Inflammatory macrophage (primary cell): Measurements from ENCODE around the gene FAAP20.

Source experiments
- DNase-seq, 2 donors: peaks; one replicate each; pipeline ENCODE4 v3.0.0-alpha.2; 2020 to 2022

FAAP20 gene

DNA sequence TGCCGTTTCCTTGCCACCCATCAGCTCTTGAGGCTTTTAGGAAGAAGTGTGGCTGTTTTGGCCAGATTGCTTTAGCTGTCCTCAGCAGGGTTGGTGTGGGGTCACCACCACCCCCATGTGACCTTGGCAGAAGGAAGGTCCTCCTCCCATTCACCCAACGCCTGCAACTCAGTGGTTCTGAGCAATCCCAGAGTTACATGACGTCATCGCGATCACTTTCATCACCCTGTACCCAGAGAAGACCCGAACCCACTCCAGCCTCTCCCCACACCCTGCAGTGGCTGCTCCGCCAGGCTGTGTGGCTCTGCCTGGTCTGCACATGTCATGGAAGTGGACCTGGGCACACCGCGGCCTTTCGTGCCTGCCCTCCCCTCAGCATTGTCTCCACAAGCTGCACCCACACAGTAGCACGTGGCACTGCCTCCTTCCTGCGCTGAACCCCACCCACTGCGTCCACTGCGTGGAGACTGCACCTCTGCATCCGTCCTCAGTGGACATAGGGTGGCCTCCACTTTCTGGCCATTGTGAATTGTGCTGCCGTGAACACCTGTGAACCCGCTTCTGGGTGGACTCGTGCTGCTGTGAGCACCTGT lies 16.5 kb downstream of the FAAP20 start:
- DNase-seq = peak in 1 of 2 donors; percentile 22

DNA sequence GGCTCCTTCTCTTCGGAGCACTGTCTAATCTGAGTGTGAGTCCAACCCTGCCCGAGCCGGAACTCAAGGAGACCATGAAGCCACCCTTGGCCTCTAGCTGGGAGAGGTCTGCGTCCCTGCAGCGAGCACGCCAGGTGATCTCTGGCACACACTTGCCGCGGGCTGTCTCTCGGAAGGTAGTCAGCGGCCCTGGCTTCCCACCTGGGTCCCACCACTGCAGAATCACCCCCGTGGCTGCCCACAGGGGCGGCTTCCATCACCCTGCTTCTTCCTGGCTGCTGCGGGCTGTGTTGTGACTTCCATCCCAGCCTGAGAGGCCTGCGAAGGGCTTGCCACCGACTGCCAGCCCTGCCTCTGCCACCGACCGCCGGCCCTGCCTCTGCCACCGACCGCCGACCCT lies 17.0 kb downstream of the FAAP20 start:
- no peak for DNase-seq

DNA sequence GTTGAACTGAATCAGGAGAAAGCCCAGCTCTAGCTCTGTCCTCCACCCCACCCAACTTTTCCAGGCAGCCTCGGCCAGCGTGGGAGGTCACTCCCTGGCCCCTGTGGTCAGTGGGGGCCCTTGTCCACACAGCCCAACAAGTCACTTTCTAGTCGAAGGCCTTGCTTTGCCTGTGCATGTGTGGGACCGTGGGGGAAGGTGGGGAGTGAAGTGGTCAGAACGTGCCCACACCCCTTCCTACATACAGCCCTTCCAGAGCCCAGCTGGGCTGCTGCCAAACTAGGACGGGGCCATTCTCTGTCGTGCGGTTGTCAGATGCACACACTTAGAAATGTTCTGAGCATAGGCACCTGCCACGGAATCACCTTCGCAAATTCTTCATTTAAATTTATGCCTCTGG lies 18.0 kb downstream of the FAAP20 start:
- DNase-seq = no peak

DNA sequence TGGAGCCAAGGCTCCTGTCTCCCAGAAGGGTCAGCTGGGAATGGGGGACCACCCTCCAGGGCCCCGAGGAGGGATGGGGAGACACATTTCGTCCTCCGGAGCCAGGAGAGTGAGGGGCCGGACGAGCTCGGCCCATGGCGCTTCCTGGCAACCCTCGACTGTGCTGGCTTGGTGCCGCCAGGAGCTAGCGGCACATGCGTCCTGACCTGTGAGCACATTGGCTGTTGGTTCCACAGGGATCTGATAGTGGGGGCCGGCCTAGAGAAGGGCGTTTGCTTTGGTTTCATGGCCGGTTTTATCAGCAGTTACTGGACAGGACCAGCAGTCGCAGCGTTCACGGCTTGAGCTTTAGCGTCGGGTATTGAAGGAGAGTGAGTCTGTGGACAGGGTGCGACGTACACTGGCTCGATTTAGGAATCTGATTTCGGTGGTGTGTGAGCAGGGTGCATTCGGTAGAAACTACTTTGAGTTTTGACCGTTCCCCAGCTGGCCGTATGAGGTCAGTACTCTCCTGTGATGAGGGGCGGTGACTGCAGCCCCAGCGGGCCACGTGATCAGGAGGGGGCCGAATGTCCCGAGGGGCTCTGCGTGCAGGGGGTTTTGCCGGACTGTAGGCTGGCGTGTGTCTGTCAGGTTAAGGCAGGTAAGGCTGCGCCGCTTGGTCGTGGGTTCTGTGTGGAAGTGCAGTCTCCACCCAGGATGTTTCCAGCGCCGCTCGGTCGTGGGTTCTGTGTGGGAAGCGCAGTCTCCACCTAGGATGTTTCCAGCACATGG lies 18.7 kb downstream of the FAAP20 start:
- no peak for DNase-seq

DNA sequence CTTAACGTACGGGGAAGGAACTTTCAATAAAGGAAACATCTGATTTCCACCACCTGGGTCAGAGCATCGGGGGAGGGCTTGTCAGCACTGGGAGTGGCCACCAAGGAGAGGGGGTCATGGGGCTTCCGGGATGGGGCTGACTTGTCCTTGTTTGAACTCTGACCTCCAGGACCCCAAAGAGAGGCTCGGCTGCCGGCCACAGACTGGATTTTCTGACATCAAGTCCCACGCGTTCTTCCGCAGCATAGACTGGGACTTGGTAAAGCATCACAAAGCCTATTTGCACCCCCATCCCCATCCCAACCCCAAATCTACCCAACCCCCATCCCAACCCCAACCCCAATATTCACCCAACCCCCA lies 19.5 kb downstream of the FAAP20 start:
- no peak for DNase-seq

DNA sequence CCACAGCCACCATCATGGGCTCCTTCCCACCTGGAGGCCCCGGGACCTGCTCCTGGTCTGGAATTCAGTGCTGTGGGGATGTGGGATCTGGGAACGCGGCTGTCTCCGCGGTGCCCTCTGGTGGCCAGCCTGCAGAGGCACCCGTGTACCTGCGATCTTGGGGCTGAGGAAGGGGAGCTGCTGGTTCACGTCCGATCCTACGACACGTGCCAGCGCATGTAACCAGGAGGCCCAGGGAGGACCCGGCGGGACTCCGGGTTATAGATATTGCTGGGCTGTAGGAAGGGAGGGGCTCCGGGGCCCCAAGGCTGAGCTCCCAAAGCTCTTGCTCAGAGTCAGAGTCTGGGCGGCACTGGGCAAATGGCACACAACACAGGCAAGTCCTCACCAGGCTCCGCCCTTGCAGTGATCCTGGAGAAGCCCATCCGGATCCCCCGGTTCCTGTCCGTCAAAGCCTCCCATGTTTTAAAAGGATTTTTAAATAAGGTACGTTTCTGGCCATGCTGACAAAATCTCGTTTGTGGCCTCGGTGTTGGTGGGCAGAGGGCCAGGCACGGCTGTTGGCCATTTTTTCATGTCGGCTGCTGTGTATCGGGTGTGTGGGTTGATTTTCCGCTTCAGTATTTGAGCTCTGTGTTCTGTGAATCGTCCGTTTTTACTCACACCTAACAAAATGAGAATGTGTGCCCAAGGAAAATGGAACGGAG lies 20.1 kb downstream of the FAAP20 start:
- DNase-seq = peak; percentile 22 to 47

DNA sequence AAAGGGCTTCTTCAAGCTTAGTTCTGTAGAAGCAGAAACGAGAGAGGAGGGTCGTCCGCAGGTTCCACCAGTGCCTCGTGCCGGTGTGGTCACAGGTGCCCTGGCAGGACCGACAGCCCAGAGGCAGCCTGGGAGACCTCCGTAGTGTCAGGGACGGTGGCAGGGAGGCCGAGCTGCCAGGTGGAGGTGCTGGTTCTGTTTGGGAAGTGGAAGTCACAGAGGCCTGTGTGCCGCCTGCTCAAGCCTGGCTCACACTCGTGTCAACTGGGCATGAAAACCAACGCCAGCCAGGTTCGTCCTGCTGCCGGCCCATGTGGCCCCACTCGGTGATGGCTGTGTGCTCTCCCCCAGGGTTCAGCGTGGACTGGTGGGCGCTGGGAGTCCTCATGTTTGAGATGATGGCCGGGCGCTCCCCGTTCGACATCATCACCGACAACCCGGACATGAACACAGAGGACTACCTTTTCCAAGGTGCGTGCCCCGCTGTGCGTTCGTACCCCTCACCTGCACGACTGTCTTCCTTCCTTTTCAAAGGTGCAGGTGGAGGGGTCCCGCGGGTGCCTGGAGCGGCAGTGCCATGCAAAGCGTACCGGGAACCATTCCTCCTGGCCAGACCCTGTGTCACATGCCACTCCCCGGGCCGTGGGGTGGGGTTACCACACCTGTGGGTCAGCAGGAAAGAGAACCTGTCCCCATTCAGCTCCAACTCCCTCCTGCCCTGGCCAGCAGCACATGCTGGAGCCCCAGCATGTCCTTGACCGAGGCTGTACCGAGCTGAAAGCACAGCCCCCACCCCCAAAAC lies 20.8 kb downstream of the FAAP20 start:
- DNase-seq = no peak

DNA sequence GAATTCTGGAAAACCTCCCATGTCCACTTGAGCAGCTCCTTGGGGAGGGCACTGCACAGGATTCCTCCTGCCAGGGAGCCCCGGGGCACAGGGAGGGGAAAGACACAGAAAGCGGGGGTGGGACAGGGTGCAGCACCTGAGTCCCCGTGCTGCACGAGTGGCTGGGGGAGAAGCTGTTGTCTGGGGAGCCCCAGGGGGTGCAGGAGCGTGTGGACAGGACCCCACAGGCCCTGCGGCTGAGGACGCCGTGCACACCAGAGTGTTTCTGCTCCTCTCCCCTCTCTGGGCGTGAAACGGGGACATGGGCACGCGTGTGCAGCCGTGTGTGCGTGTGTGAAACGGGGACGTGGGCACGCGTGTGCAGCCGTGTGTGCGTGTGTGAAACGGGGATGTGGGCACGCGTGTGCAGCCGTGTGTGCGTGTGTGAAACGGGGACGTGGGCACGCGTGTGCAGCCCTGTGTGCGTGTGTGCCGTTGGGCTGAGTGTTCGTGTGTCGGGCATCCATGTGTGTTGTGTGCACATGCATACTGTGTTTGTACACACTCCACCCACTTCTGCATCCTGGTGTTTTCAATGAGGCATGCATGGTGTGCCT lies 21.9 kb downstream of the FAAP20 start:
- no peak for DNase-seq

DNA sequence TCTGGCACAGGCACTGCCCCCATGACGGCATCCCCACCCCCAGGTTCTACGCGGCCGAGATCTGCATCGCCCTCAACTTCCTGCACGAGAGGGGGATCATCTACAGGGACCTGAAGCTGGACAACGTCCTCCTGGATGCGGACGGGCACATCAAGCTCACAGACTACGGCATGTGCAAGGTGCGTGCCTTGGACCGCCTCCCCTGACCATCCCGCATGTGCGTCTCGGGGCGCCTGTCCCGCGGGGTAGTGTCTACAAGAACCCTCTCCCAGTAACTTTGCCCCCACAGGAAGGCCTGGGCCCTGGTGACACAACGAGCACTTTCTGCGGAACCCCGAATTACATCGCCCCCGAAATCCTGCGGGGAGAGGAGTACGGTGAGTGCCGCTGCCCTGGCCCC lies 22.6 kb downstream of the FAAP20 start:
- no peak for DNase-seq

DNA sequence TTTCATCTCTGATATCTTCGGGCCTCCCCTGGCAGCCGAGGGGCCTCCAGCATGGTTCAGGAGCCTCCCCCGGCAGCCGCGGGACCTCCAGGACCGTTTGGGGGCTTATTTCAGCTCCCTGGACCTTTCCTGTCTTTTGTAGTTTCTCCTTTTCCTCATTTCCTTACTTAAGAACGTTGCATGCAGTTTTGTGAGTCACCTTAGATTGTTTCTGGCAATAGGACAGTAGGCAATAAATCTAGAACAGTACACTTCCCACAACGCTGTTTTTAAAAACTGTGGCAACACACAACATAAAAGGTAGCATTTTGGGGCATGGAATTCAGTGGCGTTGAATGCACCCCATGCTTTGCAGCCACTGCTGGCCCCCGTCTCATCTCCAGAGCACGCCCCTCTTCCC lies 24.4 kb downstream of the FAAP20 start:
- DNase-seq = no peak

DNA sequence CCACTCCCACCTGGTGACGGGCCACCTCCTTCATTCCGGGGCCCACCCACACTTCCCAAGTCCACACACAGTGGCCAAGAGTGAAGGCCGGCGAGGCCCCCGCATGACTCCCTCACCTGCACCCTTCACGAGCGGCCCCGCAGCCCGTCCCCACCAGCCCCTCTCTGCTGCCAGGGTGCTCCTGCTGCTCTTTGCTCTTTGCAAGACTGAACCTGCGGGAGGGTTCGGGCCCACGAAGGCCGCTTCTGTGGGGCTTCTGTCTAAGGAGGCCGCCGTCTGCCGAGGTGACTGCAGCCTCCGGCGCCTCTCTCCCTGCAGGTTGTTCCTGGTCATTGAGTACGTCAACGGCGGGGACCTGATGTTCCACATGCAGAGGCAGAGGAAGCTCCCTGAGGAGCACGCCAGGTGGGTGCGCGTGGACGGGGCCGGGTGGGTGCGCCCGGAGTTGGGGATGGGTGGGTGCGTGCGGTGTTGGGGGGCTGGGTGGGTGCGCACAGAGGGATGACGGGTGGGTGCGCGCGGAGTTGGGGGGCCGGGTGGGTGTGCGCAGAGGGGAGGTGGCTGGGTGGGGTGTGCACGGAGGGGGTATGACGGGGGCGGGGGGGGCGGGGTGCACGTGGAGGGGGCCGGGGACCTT lies 25.3 kb downstream of the FAAP20 start:
- DNase-seq = no peak

DNA sequence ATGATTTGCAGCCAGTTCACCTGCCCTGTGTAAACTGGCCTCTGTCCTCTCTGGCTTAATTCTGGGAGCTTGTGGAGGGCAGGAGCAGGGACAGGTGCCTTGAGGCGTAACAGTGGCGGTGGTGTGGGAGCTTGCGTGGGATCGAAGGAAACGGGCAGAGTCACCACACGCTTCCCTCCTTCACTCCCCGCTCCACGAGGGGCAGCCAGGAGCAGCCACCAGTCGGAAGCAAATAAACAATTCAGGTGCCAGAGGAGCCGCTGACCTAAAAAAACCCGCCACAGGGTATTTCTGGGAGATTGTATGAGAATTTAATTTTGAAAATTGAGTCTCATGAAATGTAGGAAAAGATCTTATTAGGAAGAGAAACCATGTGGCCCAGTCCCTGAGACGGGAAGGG lies 26.0 kb downstream of the FAAP20 start:
- DNase-seq = no peak

DNA sequence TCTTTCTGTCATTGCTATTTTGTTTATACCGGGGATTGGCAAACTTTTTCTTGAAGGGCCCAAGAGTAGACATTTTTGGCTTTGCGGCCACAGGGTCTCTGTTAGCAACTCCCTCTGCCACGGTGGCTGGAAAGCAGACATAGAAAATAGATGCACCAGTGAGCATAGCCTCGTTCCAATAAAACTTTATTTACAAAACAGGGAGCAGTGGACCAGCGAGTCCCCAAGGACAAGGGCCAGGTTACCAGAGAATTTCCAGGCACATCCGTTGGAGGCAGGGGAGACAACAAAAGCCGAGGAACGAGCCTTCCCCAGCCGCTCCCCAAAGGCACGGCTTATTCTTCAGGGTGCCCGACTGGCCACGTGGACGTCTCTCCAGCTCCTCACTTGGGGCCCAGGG lies 26.5 kb downstream of the FAAP20 start:
- DNase-seq = no peak

DNA sequence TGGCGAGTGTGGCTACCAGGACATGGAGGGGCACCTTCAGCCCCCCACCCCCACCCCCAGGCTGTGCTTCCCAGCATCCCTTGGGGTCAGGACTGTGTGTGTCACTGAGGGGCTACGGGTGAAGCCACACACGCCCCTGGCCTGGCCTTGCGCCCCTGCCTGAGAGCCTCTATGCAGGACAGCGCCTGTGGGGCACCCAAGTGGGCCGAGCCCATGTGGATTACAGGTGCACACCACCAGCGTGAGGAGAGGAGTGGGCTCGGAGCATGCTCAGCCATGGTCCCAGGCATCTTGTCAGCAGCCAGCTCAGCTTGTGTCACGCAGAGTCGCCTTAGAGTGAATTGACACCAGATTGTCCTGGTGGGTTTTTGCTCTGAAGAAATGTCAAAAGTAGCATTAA lies 27.9 kb downstream of the FAAP20 start:
- DNase-seq = no peak

DNA sequence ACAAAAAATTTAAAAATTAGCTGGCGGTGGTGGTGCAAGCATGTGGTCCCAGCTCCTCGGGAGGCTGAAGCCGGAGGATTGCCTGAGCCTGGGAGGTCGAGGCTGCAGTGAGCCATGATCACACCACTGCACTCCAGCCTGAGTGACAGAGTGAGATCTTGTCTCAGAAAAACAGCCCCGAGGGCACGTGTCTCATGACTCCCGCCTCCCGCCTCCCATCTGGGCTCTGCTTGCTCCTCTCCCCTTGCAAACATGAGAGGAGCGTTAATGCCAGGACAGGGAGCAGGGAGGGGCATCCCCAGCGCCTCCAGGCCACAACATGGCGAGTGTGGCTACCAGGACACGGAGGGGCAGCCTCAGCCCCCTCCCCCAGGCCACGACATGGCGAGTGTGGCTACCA lies 28.3 kb downstream of the FAAP20 start:
- no peak for DNase-seq

DNA sequence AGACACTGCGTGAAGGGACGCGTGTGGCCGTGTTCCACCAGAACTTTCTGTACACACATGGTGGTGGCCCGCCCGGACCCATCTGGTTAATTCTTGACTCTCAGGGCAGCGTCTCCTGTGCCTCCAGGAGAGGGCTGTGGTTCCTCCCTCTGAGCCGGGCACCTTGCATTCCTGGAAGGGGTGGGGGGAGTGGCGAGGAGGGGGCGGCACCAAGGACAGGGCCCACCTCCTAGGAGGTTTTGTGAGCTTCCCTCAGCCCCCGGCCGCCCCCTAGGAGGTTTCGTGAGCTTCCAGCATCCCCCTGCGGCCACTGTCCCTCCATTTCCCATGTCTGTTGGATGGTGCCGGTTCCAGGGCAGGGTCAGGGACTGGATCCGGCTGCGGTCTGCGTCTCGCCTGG lies 28.9 kb downstream of the FAAP20 start:
- DNase-seq = no peak

DNA sequence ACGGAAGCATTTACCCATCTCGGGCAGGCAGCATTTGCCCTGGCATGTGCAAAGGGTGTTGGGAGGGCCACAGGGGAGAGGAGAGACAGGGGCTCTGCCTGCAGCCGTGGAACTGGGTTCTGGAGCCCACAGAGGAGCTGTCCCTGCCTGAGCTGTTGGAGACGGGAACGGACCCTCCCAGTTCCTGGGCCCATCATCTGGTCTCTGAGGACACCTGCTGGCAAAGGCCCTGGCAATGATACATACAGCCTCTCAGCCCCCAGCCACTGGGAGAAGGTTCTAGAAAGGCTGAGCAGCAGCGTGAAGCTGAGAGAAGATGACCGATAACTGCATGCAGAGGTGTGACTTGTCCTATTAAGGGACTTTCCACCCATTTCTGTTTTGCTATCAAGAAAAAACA lies 31.4 kb downstream of the FAAP20 start:
- no peak for DNase-seq

DNA sequence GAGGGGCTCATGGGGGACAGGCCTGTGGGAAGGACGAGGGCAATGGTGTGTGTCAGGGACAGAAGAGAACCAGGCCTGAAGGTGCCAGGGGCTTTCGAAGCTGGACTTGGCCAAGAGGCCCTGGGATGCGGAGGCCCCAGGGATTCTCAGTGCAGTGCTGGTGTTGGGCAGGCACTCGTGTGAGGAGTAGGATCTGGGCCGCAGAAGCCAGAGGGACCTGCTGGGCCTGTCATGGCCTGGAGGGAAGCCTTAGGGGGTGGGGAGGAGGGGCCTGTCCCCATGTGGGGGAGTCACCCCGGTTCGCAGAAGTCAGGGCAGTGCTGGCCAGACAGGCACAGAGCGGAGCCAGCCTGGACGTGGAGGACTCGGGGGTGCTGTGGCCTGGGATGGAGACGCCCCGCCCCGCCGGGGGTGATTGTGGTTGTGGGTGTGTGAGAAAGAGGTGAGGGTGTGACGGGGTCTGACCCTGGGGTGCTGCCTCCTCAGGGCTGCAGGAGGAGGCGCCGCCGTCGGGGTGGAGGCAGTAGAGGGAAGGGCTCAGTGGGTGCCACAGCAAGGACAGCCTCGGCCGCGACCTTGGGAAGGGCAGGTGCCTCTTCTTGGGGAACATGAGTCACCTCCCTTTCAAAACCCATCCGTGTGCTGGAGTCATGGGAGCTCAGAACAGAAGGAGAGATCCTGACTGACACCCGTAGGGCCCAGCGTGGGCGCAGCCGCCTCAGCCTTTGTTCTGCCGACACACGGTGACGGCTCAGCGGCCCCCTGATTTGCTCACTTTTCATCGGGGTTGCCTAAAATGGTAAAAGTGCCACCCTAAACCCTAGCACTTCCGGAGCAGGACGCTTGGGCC lies 33.9 kb downstream of the FAAP20 start:
- no peak for DNase-seq

DNA sequence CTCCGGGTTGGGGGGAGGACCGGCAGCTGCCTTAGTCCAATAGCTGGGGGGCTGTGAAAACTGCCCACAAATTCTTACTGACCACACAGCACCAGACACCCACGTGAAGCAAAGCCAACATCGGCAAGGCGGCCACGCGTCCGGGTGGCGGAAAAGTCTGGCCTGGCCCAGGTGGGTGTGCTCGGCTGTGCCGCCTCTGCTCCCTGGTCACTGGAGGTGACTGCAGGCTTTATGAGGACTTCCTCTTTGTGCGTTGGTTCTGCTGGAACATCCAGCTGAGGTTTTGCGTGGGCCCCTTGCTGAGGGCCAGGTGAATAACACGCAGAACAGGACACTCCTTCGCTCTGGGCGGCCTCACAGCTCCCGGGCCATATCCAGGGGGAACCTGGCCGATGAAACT lies 35.4 kb downstream of the FAAP20 start:
- DNase-seq = peak in 1 of 2 donors; percentile 17

DNA sequence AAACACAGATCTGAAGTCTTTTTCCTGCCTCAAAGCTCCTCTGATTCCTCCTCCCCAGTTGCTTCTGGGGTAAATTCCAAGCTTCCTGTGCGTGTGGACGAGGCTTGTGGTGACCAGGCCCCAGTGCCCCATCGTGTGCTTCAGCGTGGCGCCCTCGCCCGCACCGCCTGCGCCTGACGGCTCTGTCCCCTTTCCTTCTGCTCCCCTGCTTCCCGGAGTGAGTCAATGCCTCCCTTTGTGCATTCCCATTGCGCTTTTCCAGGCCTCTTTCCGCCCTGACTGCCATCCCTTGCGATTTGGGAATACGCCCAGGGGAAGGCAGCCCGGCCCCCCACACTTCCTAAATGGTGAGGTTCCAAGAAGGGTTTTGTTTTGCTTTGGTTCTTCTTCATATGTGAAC lies 36.3 kb downstream of the FAAP20 start:
- no peak for DNase-seq

DNA sequence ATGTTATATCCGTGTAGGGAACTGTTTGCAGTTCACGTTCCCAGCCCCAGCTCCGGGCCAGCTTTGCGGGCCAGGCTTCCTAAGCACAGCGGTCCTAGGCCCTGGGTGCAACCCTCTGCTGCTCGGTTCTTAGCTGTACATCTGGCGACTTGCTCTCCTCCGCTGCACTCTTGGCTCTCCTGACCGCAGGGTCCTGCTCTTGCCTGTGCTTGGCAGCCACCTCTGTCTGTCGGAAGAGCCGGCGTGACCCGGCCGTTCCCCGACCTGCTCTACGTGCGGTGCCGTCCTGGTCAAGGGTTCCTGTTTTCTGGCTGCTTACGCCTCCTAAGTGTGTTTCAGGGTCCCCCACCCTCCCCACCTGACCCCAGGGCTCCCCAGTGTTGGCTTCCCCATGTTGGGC lies 36.7 kb downstream of the FAAP20 start:
- no peak for DNase-seq
